ENCODE measurements around the gene ATP6V1A.
A peak's percentile ranks its signal among the peaks of the same experiment; 100 is the strongest.

The ATP6V1A gene

GRCh38 chr3:113746548-113747282 lies at the start of gene ATP6V1A:
TSS of gene ATP6V1A (plus strand) at chr3:113747035. CDS start at chr3:113778754, 31,719 bp downstream.
- Histone ChIP-seq H3K4me3 (ENCODE audit: low read depth, low read length) (peak within 1 kb of the TSS; percentile 96), H3K27ac (ENCODE audit: low read depth, low read length) (peak within 1 kb of the TSS; percentile 98), H3K9me3 (ENCODE audit: control insufficient read depth, insufficient read depth, low read depth, low read length) (no peaks in the 10 kb centered on the region), H3K27me3 (ENCODE audit: control insufficient read depth, insufficient read depth, low read length) (no peaks in the 10 kb centered on the region), H3K9ac (ENCODE audit: low read length) (peak within 1 kb of the TSS; percentile 96), H3K36me3 (ENCODE audit: control insufficient read depth, insufficient read depth, low read length) (no peaks in the 10 kb centered on the region; the same call in 1 of the 2 replicates), H3K4me1 (ENCODE audit: control insufficient read depth, insufficient read depth, low read length) (peaks cover 21% of the 10 kb centered on the region; the same call in 1 of the 2 replicates)

DNA sequence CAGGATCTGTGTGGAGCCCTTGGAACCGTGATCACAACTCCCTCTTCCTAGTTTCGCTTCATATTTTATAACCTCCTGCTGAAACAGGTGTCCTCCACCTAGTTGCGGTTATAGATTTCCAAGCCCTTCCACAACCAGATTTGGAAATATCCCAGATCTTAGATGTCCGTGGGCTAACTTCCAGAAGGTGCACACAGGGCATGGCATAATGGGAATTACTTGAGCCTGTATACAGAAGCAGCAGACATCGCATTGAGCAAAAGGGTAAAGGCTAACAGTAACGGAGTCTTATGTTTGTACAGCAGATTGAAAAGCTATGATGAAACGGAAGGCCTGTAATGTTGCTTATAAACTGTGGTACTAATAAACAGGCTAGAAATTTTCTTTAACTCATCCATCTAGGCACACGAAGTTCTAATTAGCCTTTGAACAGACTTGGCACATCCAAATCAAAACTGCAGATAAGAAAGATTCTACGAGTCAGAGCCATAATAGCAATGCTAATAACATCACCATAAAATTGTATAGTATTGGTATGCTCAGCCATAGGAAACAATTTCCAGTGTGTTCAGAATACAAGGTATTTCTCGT lies 49.2 kb upstream of the ATP6V1A start:
- Histone ChIP-seq H3K9ac (ENCODE audit: low read length) (peak overlapping the region; percentile 72), H3K4me3 (ENCODE audit: low read depth, low read length) (peak overlapping the region; percentile 89), H3K4me1 (ENCODE audit: control insufficient read depth, insufficient read depth, low read length) (peaks cover 7% of the 10 kb centered on the region), H3K27ac (ENCODE audit: low read depth, low read length) (peak overlapping the region; percentile 8; the same call in 1 of the 2 replicates), H3K9me3 (ENCODE audit: control insufficient read depth, insufficient read depth, low read depth, low read length) (no peaks in the 10 kb centered on the region), H3K36me3 (ENCODE audit: control insufficient read depth, insufficient read depth, low read length) (no peaks in the 10 kb centered on the region), H3K27me3 (ENCODE audit: control insufficient read depth, insufficient read depth, low read length) (no peaks in the 10 kb centered on the region)

DNA sequence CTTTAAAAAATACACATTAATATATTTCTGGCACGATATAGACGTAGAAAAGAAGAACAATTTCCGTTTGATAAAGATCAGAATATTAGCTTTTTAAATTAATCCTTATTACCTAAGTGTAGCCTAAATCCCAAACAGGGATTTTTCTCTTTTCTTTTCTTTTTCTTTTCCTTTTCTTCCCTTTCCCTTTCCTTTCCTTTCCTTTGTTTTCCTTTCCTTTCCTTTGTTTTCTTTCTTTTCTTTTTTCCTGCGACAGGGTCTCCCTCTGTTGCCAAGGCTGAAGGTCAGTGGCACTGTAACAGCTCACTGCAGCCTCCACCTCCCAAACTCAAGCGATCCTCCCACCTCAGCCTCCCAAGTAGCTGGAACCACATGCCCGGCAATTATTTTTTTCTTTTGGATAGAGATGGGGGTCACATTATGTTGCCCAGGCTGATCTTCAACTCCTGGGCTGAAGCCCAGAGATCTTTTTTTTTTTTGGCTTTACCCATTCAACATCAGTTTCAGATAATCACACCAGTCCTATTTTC lies 48.6 kb upstream of the ATP6V1A start:
- Histone ChIP-seq H3K4me3 (ENCODE audit: low read depth, low read length) (peak overlapping the region; percentile 89), H3K9me3 (ENCODE audit: control insufficient read depth, insufficient read depth, low read depth, low read length) (no peaks in the 10 kb centered on the region), H3K36me3 (ENCODE audit: control insufficient read depth, insufficient read depth, low read length) (no peaks in the 10 kb centered on the region), H3K9ac (ENCODE audit: low read length) (no peak overlapping the region), H3K27ac (ENCODE audit: low read depth, low read length) (no peak overlapping the region), H3K4me1 (ENCODE audit: control insufficient read depth, insufficient read depth, low read length) (peaks cover 7% of the 10 kb centered on the region), H3K27me3 (ENCODE audit: control insufficient read depth, insufficient read depth, low read length) (no peaks in the 10 kb centered on the region)

DNA sequence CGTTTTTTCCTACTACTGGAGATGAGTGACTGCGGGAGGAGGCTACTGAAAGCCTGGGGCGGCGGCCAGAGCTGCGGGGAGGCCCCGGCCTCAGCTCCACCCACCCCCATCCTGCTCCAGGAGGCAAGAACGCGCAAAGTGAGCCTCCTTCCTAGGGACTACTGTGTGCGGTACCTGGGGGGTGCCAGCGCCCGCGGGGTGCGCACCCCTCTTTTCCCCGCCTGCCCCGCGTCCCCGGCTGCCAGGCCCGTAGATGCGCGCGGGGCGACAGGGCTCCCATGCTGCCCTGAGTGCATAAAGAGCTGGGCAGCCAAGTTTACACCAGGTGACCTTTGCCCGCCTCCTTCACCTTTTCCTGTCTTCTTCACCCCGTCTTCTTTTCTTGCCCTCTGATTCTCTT lies 47.9 kb upstream of the ATP6V1A start:
- Histone ChIP-seq H3K36me3 (ENCODE audit: control insufficient read depth, insufficient read depth, low read length) (no peaks in the 10 kb centered on the region), H3K4me1 (ENCODE audit: control insufficient read depth, insufficient read depth, low read length) (peaks cover 7% of the 10 kb centered on the region), H3K9me3 (ENCODE audit: control insufficient read depth, insufficient read depth, low read depth, low read length) (no peaks in the 10 kb centered on the region), H3K9ac (ENCODE audit: low read length) (peak overlapping the region; percentile 40), H3K27me3 (ENCODE audit: control insufficient read depth, insufficient read depth, low read length) (no peaks in the 10 kb centered on the region), H3K27ac (ENCODE audit: low read depth, low read length) (no peak overlapping the region), H3K4me3 (ENCODE audit: low read depth, low read length) (peak overlapping the region; percentile 53)

GRCh38 chr3:113707835-113708234 lies 39.0 kb upstream of the ATP6V1A start:
- no peaks in the 10 kb centered on the region for H3K36me3 ChIP-seq (ENCODE audit: control insufficient read depth, insufficient read depth, low read length)
- no peak overlapping the region for H3K4me3 ChIP-seq (ENCODE audit: low read depth, low read length)
- no peaks in the 10 kb centered on the region for H3K9me3 ChIP-seq (ENCODE audit: control insufficient read depth, insufficient read depth, low read depth, low read length)
- H3K27ac ChIP-seq (ENCODE audit: low read depth, low read length): no peak overlapping the region
- H3K9ac ChIP-seq (ENCODE audit: low read length): no peak overlapping the region
- H3K27me3 ChIP-seq (ENCODE audit: control insufficient read depth, insufficient read depth, low read length): no peaks in the 10 kb centered on the region
- no peaks in the 10 kb centered on the region for H3K4me1 ChIP-seq (ENCODE audit: control insufficient read depth, insufficient read depth, low read length)

GRCh38 chr3:113712129-113712528 lies 34.7 kb upstream of the ATP6V1A start:
- H3K9ac ChIP-seq (ENCODE audit: low read length): no peak overlapping the region
- H3K4me3 ChIP-seq (ENCODE audit: low read depth, low read length): no peak overlapping the region
- no peaks in the 10 kb centered on the region for H3K9me3 ChIP-seq (ENCODE audit: control insufficient read depth, insufficient read depth, low read depth, low read length)
- no peak overlapping the region for H3K27ac ChIP-seq (ENCODE audit: low read depth, low read length)
- H3K27me3 ChIP-seq (ENCODE audit: control insufficient read depth, insufficient read depth, low read length): no peaks in the 10 kb centered on the region
- no peaks in the 10 kb centered on the region for H3K36me3 ChIP-seq (ENCODE audit: control insufficient read depth, insufficient read depth, low read length)
- no peaks in the 10 kb centered on the region for H3K4me1 ChIP-seq (ENCODE audit: control insufficient read depth, insufficient read depth, low read length)

DNA sequence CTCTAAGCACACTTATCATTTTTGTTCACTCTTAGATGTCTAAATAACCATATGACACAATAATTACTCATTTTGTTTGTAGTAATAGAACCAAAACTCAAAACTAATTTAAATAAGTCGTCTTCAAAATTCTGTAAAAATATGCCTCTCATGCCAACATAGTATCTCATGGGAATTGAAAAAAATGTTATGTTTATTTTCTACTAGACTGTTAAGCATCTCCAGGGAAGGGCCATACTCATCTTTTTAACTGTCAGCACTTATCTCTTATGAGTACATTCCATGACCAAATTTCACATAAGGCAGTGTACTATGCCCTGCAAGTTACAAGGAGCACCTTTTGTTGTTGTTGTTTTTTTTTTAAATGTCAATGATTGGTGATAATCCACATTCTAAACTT lies 32.1 kb upstream of the ATP6V1A start:
- Histone ChIP-seq H3K36me3 (ENCODE audit: control insufficient read depth, insufficient read depth, low read length) (peaks cover 17% of the 10 kb centered on the region), H3K4me3 (ENCODE audit: low read depth, low read length) (no peak overlapping the region), H3K27ac (ENCODE audit: low read depth, low read length) (no peak overlapping the region), H3K9ac (ENCODE audit: low read length) (no peak overlapping the region), H3K4me1 (ENCODE audit: control insufficient read depth, insufficient read depth, low read length) (no peaks in the 10 kb centered on the region), H3K9me3 (ENCODE audit: control insufficient read depth, insufficient read depth, low read depth, low read length) (no peaks in the 10 kb centered on the region), H3K27me3 (ENCODE audit: control insufficient read depth, insufficient read depth, low read length) (no peaks in the 10 kb centered on the region)

GRCh38 chr3:113717308-113717707 lies 29.5 kb upstream of the ATP6V1A start:
- Histone ChIP-seq H3K27me3 (ENCODE audit: control insufficient read depth, insufficient read depth, low read length) (no peaks in the 10 kb centered on the region), H3K36me3 (ENCODE audit: control insufficient read depth, insufficient read depth, low read length) (peaks cover 43% of the 10 kb centered on the region)

DNA sequence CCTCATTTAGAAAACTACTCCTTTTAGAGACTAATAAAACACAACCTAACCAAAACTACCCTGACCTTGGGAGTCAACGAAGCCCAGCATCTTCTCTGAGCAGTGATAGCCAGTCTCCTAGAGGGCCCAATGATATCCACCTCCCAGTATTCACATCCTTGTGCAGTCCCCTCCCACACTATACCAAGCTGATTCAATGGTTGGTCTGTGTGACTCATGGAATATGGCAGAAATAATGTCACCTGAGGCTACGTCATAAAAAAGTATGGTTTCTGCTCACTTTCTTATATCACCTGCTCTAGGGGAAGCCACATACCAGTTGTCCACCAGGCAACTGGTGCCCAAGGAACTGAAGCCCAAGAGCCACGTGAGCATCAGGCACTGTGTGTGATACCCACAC lies 29.0 kb upstream of the ATP6V1A start:
- no peak overlapping the region for H3K27ac ChIP-seq (ENCODE audit: low read depth, low read length)
- H3K4me3 ChIP-seq (ENCODE audit: low read depth, low read length): no peak overlapping the region
- H3K27me3 ChIP-seq (ENCODE audit: control insufficient read depth, insufficient read depth, low read length): no peaks in the 10 kb centered on the region
- H3K9ac ChIP-seq (ENCODE audit: low read length): no peak overlapping the region
- peaks cover 48% of the 10 kb centered on the region for H3K36me3 ChIP-seq (ENCODE audit: control insufficient read depth, insufficient read depth, low read length)
- H3K4me1 ChIP-seq (ENCODE audit: control insufficient read depth, insufficient read depth, low read length): no peaks in the 10 kb centered on the region
- no peaks in the 10 kb centered on the region for H3K9me3 ChIP-seq (ENCODE audit: control insufficient read depth, insufficient read depth, low read depth, low read length)

More at GRCh38 chr3:113717308-113717707, 29.5 kb upstream of the ATP6V1A start:
- Histone ChIP-seq H3K9me3 (ENCODE audit: control insufficient read depth, insufficient read depth, low read depth, low read length) (no peaks in the 10 kb centered on the region), H3K27ac (ENCODE audit: low read depth, low read length) (no peak overlapping the region), H3K4me1 (ENCODE audit: control insufficient read depth, insufficient read depth, low read length) (no peaks in the 10 kb centered on the region), H3K4me3 (ENCODE audit: low read depth, low read length) (no peak overlapping the region), H3K9ac (ENCODE audit: low read length) (no peak overlapping the region)

DNA sequence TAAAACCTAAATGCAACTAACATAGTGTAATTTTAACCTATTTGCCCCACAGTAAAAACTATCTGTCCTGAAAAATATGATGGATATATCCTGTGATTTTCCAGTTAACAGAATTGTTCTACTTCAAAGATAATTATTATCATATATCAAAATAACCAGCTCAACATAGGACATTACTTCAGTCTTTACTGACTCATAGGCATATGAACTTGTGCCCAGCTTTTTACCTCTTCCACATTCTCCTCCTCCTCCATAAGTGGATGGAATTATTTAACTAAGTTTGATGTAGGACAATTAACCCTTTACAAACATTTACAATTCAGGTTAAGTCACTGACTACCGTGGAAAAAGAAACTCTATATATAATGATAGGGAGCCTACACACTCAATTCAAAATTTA lies 27.5 kb upstream of the ATP6V1A start:
- no peaks in the 10 kb centered on the region for H3K9me3 ChIP-seq (ENCODE audit: control insufficient read depth, insufficient read depth, low read depth, low read length)
- H3K27me3 ChIP-seq (ENCODE audit: control insufficient read depth, insufficient read depth, low read length): no peaks in the 10 kb centered on the region
- H3K9ac ChIP-seq (ENCODE audit: low read length): no peak overlapping the region
- H3K36me3 ChIP-seq (ENCODE audit: control insufficient read depth, insufficient read depth, low read length): peaks cover 56% of the 10 kb centered on the region
- no peak overlapping the region for H3K4me3 ChIP-seq (ENCODE audit: low read depth, low read length)
- no peak overlapping the region for H3K27ac ChIP-seq (ENCODE audit: low read depth, low read length)
- H3K4me1 ChIP-seq (ENCODE audit: control insufficient read depth, insufficient read depth, low read length): no peaks in the 10 kb centered on the region

DNA sequence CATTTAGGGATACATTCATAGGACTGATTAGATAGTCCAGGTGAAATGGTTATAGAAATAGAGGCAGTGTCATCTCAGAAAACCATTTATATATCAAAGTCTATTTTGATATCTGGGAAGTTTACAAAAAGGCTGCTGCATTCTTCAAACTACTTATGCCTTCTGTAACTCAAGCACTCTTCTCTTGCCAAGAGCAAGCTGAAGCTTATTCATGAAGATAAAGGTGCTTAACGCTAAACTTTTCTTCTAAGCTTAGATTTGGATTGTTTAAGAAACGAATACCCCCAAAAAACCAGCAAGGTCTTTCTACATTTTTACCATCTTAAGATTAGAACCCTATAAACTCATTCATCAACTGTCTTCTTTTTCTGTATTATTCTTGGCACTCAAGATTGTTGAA lies 27.1 kb upstream of the ATP6V1A start:
- H3K27ac ChIP-seq (ENCODE audit: low read depth, low read length): no peak overlapping the region
- no peaks in the 10 kb centered on the region for H3K4me1 ChIP-seq (ENCODE audit: control insufficient read depth, insufficient read depth, low read length)
- no peak overlapping the region for H3K9ac ChIP-seq (ENCODE audit: low read length)
- H3K36me3 ChIP-seq (ENCODE audit: control insufficient read depth, insufficient read depth, low read length): peaks cover 56% of the 10 kb centered on the region
- H3K9me3 ChIP-seq (ENCODE audit: control insufficient read depth, insufficient read depth, low read depth, low read length): no peaks in the 10 kb centered on the region
- no peaks in the 10 kb centered on the region for H3K27me3 ChIP-seq (ENCODE audit: control insufficient read depth, insufficient read depth, low read length)
- no peak overlapping the region for H3K4me3 ChIP-seq (ENCODE audit: low read depth, low read length)

Measured in HUES6 (cell line).